Calu3 (cell line): ENCODE measurements around the gene ZSWIM1. TPM values are rescaled to one million over a fixed set of nuclear protein-coding genes. Genes with fewer than 3 reads are reported as not detected.

Experiments
- BruUV-seq: library from RNA; stranded (reverse); fragments of 400-500 nt; replicated peaks from 2 replicates; lab custom pipeline; 2021; lab: Mats Ljungman, UMichigan
- CTCF ChIA-PET: fragments of 300-600 bp; sonication (Branson Sonifier 250); formaldehyde crosslinking; loops from one replicate; lab custom pipeline; 2022; ENCODE audit warnings: antibody characterized with exemption; lab: Charles Lee
- DNase-seq: peaks from one replicate; pipeline ENCODE4 v3.0.0; 2022
- H3K27ac Mint-ChIP-seq: one replicate; pipeline ENCODE4 v1.8.0; 2022; ENCODE audit warnings: mixed read lengths; ENCODE audit not compliant: unreplicated experiment
- H3K27me3 Mint-ChIP-seq: one replicate; pipeline ENCODE4 v1.8.0; 2022; ENCODE audit warnings: mixed read lengths; ENCODE audit not compliant: unreplicated experiment
- H3K36me3 Mint-ChIP-seq: one replicate; pipeline ENCODE4 v1.8.0; 2022; ENCODE audit warnings: mild to moderate bottlenecking, moderate library complexity, mixed read lengths; ENCODE audit not compliant: insufficient read depth, unreplicated experiment
- H3K4me1 Mint-ChIP-seq: one replicate; pipeline ENCODE4 v1.8.0; 2022; ENCODE audit warnings: mild to moderate bottlenecking, low read depth, mixed read lengths; ENCODE audit not compliant: unreplicated experiment
- H3K4me3 Mint-ChIP-seq: one replicate; pipeline ENCODE4 v1.8.0; 2022; ENCODE audit warnings: mild to moderate bottlenecking, low read depth, moderate library complexity, mixed read lengths; ENCODE audit not compliant: unreplicated experiment
- H3K9me3 Mint-ChIP-seq: one replicate; pipeline ENCODE4 v1.8.0; 2022; ENCODE audit warnings: low read depth, mixed read lengths; ENCODE audit not compliant: unreplicated experiment
- intact Hi-C: fragments of 100-400 bp; cut with micrococcal nuclease; formaldehyde crosslinking; loops from one replicate; pipeline ENCODE4 v1.10.0; 2022; ENCODE audit not compliant: unreplicated experiment
- total RNA-seq: library from RNA; stranded (reverse); gene quantifications from 2 replicates; pipeline ENCODE4 v1.2.3, GENCODE V29; 2022
- TF ChIP-seq, protein P1 (sequence below): fragments of 200-600 bp; IDR thresholded peaks from one replicate; pipeline ENCODE4 v1.8.0; 2022; ENCODE audit warnings: antibody characterized with exemption; ENCODE audit not compliant: unreplicated experiment

The ZSWIM1 gene
- total RNA-seq, 1 experiment from 2014 or later: 20.2 TPM

DNA sequence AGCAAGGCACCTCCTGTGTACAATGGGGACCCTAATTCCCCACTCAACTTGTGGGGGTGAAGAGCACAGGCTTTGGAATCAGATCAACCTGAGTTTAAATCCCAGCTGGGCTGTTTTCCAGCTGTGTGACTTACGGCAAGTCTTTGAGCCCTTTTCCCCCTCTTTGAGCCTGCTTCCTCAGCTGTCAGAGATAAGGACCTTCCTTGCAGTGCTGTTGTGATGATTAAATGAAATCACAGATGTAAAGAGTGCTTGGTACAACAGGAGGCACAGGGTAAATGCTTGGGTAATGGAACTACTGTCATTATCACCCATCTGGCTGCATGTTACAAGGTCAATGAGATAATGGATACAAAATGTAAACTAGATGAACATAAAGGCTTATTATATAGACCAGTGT is 44.2 kb upstream of the ZSWIM1 start:
- no peak for DNase-seq
- H3K36me3 Mint-ChIP-seq: peaks cover 41% of the 10 kb centered on the region
- intact Hi-C loops: no loop called here
- no TSS peak for BruUV-seq
- no peaks in the 10 kb centered on the region for H3K9me3 Mint-ChIP-seq
- peaks cover 8% of the 10 kb centered on the region for H3K4me1 Mint-ChIP-seq
- no peaks in the 10 kb centered on the region for H3K27me3 Mint-ChIP-seq
- H3K27ac Mint-ChIP-seq: no peak overlapping the region
- TF ChIP-seq, protein P1, sequence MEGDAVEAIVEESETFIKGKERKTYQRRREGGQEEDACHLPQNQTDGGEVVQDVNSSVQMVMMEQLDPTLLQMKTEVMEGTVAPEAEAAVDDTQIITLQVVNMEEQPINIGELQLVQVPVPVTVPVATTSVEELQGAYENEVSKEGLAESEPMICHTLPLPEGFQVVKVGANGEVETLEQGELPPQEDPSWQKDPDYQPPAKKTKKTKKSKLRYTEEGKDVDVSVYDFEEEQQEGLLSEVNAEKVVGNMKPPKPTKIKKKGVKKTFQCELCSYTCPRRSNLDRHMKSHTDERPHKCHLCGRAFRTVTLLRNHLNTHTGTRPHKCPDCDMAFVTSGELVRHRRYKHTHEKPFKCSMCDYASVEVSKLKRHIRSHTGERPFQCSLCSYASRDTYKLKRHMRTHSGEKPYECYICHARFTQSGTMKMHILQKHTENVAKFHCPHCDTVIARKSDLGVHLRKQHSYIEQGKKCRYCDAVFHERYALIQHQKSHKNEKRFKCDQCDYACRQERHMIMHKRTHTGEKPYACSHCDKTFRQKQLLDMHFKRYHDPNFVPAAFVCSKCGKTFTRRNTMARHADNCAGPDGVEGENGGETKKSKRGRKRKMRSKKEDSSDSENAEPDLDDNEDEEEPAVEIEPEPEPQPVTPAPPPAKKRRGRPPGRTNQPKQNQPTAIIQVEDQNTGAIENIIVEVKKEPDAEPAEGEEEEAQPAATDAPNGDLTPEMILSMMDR: no peak
- H3K4me3 Mint-ChIP-seq: no peak overlapping the region
- CTCF ChIA-PET: no interaction called here

- no peak for DNase-seq
- CTCF ChIA-PET: interaction anchor here (1.1 to 1.7 kb wide), 3 partner anchors 16 to 94 kb away, joined by 3 to 4 read pairs (median 3); partner anchors contain the start of gene PCIF1
- intact Hi-C loops: no loop called here
- H3K4me1 Mint-ChIP-seq: no peaks in the 10 kb centered on the region
- no peak overlapping the region for H3K4me3 Mint-ChIP-seq
- TF ChIP-seq, protein P1: no peak
- H3K36me3 Mint-ChIP-seq: peaks cover 38% of the 10 kb centered on the region
- H3K9me3 Mint-ChIP-seq: no peaks in the 10 kb centered on the region
- no TSS peak for BruUV-seq
- no peaks in the 10 kb centered on the region for H3K27me3 Mint-ChIP-seq
- no peak overlapping the region for H3K27ac Mint-ChIP-seq
Observed at GRCh38 chr20:45840700-45841198, 40.3 kb upstream of the ZSWIM1 start.

- no peak overlapping the region for H3K4me3 Mint-ChIP-seq
- DNase-seq: no peak
- H3K9me3 Mint-ChIP-seq: no peaks in the 10 kb centered on the region
- no peak overlapping the region for H3K27ac Mint-ChIP-seq
- BruUV-seq: no TSS peak
- intact Hi-C loops: no loop called here
- CTCF ChIA-PET: interaction anchor here (0.6 kb wide), 1 partner anchor 1059 kb away, joined by 3 read pairs; no protein-coding TSS in a partner anchor
- no peaks in the 10 kb centered on the region for H3K4me1 Mint-ChIP-seq
- TF ChIP-seq, protein P1: no peak
- H3K27me3 Mint-ChIP-seq: no peaks in the 10 kb centered on the region
- H3K36me3 Mint-ChIP-seq: peaks cover 40% of the 10 kb centered on the region
Observed at GRCh38 chr20:45841407-45842129, 39.5 kb upstream of the ZSWIM1 start.

- intact Hi-C loops: no loop called here
- no peaks in the 10 kb centered on the region for H3K9me3 Mint-ChIP-seq
- CTCF ChIA-PET: interaction anchor here (0.5 kb wide), 1 partner anchor 604 kb away, joined by 3 read pairs; no protein-coding TSS in a partner anchor
- no TSS peak for BruUV-seq
- H3K4me1 Mint-ChIP-seq: no peaks in the 10 kb centered on the region
- no peak overlapping the region for H3K4me3 Mint-ChIP-seq
- no peak overlapping the region for H3K27ac Mint-ChIP-seq
- no peaks in the 10 kb centered on the region for H3K27me3 Mint-ChIP-seq
- H3K36me3 Mint-ChIP-seq: peaks cover 41% of the 10 kb centered on the region
- DNase-seq: no peak
- TF ChIP-seq, protein P1: no peak
Observed at GRCh38 chr20:45842169-45842812, 38.7 kb upstream of the ZSWIM1 start.
